Fibroblast of mammary gland (primary cell): ENCODE data around the gene DUSP15.

Experiments used
- DNase-seq: peaks from one replicate; pipeline ENCODE4 v3.0.0-alpha.2; 2010; ENCODE audit warnings: low read depth
- H3K4me3 ChIP-seq: 2 replicates; pipeline ENCODE4 v1.5.1; 2011; ENCODE audit warnings: low read depth, mild to moderate bottlenecking, low read length, moderate library complexity; ENCODE audit not compliant: control insufficient read depth
- TF ChIP-seq, protein P1 (sequence below): conservative IDR thresholded peaks from 2 replicates; pipeline ENCODE4 v1.5.1; 2011; ENCODE audit warnings: low read depth, low read length, inconsistent platforms; ENCODE audit not compliant: control insufficient read depth, insufficient read depth

Gene DUSP15

DNA sequence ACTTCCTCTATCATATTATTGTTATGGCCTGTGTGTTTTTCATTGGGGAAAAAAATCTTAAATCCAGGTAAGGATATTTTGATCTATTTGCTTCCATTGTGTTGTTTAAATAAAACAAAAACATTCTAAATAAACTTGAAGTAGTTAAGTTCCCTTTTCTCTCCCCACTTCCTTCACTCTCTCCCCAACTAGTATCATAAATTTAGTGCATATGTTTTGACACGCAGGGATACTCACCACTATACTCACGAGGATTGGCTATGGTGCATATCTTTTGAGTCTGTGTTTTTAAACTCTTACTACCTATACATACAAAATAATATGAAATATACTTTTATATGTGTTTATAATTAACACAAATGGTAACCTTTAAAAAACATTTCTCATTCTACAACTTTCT lies 5.3 kb upstream of the DUSP15 start:
- no peak for DNase-seq
- H3K4me3 ChIP-seq = no peak overlapping the region

DNA sequence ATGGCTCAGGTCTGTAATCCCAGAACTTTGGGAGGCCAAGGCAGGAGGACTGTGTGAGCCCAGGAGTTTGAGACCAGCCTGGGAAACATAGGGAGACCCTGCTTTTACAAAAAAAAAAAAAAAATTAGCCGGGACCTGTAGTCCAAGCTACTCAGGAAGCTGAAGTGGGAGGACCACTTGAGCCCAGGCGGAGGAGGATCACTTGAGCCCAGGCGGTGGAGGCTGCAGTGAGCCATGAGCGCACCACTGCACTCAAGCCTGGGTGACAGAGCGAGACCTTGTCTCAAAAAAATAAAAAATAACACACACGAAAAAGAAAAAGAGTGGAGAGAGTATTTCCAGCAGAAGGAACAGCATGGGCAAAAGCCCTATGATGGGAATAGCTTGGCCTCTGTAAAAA lies 2.1 kb upstream of the DUSP15 start:
- H3K4me3 ChIP-seq = no peak overlapping the region
- DNase-seq = no peak
- TF ChIP-seq, protein P1, sequence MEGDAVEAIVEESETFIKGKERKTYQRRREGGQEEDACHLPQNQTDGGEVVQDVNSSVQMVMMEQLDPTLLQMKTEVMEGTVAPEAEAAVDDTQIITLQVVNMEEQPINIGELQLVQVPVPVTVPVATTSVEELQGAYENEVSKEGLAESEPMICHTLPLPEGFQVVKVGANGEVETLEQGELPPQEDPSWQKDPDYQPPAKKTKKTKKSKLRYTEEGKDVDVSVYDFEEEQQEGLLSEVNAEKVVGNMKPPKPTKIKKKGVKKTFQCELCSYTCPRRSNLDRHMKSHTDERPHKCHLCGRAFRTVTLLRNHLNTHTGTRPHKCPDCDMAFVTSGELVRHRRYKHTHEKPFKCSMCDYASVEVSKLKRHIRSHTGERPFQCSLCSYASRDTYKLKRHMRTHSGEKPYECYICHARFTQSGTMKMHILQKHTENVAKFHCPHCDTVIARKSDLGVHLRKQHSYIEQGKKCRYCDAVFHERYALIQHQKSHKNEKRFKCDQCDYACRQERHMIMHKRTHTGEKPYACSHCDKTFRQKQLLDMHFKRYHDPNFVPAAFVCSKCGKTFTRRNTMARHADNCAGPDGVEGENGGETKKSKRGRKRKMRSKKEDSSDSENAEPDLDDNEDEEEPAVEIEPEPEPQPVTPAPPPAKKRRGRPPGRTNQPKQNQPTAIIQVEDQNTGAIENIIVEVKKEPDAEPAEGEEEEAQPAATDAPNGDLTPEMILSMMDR = no peak

More for the DNA sequence above, 5.3 kb upstream of the DUSP15 start:
- TF ChIP-seq, protein P1 = no peak

DNA sequence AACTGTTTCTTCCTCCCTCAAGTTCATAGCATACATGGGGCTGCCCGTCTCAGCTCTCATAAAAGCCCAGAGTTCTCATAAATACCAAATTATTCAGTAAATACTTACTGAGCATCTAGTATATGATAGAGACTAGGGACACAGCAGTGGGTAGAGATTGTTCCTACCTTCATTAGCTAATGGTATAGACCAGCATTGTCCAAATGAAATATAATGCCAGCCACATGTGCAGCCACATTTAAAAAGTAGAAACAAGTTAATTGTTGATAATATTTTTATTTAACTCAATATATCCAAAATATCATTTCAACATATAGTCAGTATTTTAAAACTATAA lies 1.3 kb upstream of the DUSP15 start:
- DNase-seq = no peak
- no peak overlapping the region for H3K4me3 ChIP-seq
- TF ChIP-seq, protein P1 = no peak

DNA sequence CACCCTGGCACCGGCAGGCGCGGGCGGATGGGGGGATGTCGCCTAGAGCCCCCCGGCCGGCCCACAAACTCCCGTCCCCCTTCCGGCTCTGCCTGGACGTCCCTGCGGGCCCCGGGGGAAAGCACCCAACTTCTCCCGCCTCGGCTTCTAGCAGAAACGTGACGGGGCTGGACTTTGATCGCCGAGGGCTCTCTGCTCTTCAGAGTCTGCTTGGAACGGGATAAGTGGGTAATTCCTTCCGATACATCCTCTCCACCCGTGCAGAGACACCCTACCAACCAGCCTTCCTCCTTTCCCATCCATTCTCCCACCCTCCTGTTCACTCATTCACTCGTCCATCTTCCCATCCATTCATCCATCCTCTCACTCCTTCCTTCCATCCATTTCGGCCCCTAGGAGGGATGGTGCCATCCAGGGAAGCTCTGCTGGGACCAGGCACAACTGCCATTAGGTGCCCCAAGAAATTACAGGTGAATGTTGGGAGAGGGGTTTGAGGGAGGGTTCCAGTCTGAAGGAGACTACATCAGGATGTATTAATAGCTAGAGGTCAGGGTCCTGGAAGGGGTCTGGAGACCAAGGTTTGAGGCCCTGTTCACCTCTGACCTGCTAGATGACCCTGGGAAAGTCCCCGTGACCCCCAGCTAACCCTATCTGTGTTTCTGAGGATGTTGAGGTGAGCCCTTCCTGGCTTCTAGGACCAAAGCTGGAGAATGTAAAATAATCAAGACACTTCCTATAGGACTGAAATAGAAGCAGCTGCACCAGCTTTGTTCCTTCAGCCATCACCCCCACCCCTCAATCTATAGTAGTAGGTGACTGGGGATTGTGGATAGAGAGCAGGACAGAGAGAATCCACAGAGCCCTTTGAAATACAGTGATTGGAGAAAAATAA lies 645 bp upstream of the DUSP15 start:
- TF ChIP-seq, protein P1 = no peak
- H3K4me3 ChIP-seq = no peak overlapping the region

DNA sequence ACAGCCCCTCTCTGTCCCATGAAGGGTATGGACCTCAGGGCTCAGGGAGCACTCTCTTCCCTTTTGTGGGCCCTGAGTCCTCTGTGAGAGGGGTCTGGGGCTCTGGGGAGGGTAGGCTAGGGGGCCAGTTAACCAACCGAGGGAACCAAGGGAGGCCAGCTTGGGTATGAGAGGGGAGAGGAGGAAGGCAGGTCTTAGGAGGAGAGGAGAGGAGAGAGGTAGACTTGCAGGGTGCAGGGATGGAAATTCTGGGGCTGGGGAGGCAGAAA lies 720 bp downstream of the DUSP15 start:
- TF ChIP-seq, protein P1 = no peak
- no peak overlapping the region for H3K4me3 ChIP-seq
- DNase-seq = no peak

More for the DNA sequence above, 645 bp upstream of the DUSP15 start:
- no peak for DNase-seq

DNA sequence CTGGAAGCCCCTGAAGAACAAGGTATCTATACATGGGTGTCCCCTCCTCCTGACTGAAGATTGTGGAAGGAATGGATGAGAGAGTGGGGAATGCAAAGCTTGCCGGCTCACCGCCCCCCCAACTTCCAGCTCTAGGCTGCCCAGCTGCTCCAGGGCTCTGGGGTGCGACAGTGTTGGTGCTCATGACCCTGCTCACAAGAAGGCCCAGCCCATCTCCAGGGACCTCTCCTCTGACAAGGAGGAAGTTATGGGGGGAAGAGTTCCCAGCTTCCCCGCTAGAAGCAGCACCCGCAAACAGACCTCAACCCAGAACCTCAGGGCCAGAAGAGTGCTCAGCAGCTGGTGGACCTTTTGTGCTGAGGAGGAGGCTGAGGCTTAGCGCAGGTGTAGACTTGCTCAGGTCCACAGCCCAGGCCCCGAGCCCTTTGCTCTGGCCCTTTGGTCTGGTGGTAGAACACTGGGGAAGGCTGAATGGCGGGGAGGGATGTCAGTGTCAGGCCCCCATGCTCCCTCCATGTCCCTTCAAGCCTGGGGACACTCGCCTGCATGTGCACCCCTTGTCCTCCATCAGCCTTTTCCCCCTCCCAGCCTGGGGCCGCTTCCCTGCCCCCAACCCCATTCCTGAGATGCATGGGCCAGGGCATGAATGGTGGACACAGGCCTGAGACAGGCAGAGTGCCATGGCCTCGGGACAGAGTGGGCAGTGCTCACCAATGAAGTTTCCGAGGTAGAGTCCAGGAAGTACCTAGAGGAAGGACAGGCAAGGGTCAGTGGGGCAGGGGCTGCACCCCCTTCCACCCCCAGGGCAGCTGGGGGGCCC lies 1.3 kb downstream of the DUSP15 start:
- H3K4me3 ChIP-seq = no peak overlapping the region
- no peak for DNase-seq
- TF ChIP-seq, protein P1 = no peak
